HG03460 (cell line): ENCODE data around the gene PEX10.

Experiments used
- ATAC-seq: cut with Tn5 transposase; IDR thresholded peaks from one replicate; pipeline ENCODE4 v1.9.1; 2021; ENCODE audit not compliant: unreplicated experiment

The PEX10 gene

GRCh38 chr1:2406451-2407041, 5.8 kb downstream of the PEX10 start:
- no peak for ATAC-seq

- ATAC-seq = no peak
Observed at GRCh38 chr1:2405588-2406295, 6.6 kb downstream of the PEX10 start.

GRCh38 chr1:2404890-2405511, 7.4 kb downstream of the PEX10 start:
- no peak for ATAC-seq

GRCh38 chr1:2404142-2404889, 8.0 kb downstream of the PEX10 start:
- no peak for ATAC-seq

GRCh38 chr1:2403273-2403672, 9.1 kb downstream of the PEX10 start:
- no peak for ATAC-seq

GRCh38 chr1:2402420-2402819, 9.9 kb downstream of the PEX10 start:
- no peak for ATAC-seq

GRCh38 chr1:2400950-2401649, 11.3 kb downstream of the PEX10 start:
- ATAC-seq = no peak

- ATAC-seq = no peak
Observed at GRCh38 chr1:2400576-2400909, 11.8 kb downstream of the PEX10 start.

GRCh38 chr1:2399890-2400575, 12.3 kb downstream of the PEX10 start:
- no peak for ATAC-seq

GRCh38 chr1:2398871-2399270, 13.5 kb downstream of the PEX10 start:
- ATAC-seq = no peak

GRCh38 chr1:2397007-2397679, 15.2 kb downstream of the PEX10 start:
- ATAC-seq = no peak

- ATAC-seq = no peak
Observed at GRCh38 chr1:2396476-2396875, 15.9 kb downstream of the PEX10 start.

- ATAC-seq = no peak
Observed at GRCh38 chr1:2396059-2396458, 16.3 kb downstream of the PEX10 start.

- no peak for ATAC-seq
Observed at GRCh38 chr1:2395245-2395644, 17.1 kb downstream of the PEX10 start.

GRCh38 chr1:2394761-2395160, 17.6 kb downstream of the PEX10 start:
- ATAC-seq = no peak

- ATAC-seq = no peak
Observed at GRCh38 chr1:2394220-2394619, 18.1 kb downstream of the PEX10 start.

- ATAC-seq = no peak
Observed at GRCh38 chr1:2393471-2393877, 18.9 kb downstream of the PEX10 start.

GRCh38 chr1:2392686-2393085, 19.7 kb downstream of the PEX10 start:
- ATAC-seq = no peak

GRCh38 chr1:2391931-2392509, 20.3 kb downstream of the PEX10 start:
- peak; percentile 7 for ATAC-seq
